NCI-H748 treated with DMSO at 0.1 percent for 48 hours (cell line): Measurements from ENCODE around the gene TRIM49B.
"Not testable (repeated sequence)": the region's sequence is repeated elsewhere in the genome, so short reads cannot be mapped to it uniquely, and the experiment has no call there.

Source experiments
- DNase-seq: peaks from one replicate; lab custom pipeline; 2025; lab: John Stamatoyannopoulos, UW

TRIM49B gene

GRCh38 chr11:49028523-49028922 is at the start of gene TRIM49B:
Gene TRIM49B, plus strand, starts transcription at chr11:49028823. Its CDS starts 2,777 bp downstream, at chr11:49031600.
- not testable (repeated sequence) for DNase-seq

- DNase-seq = not testable (repeated sequence)
These were observed 44.8 kb upstream of the TRIM49B start, which contains the start of gene TRIM51G for GRCh38 chr11:48983785-48984184. Gene TRIM51G, minus strand, starts transcription at chr11:48983885. Its CDS starts 2,190 bp downstream, at chr11:48981695.

DNA sequence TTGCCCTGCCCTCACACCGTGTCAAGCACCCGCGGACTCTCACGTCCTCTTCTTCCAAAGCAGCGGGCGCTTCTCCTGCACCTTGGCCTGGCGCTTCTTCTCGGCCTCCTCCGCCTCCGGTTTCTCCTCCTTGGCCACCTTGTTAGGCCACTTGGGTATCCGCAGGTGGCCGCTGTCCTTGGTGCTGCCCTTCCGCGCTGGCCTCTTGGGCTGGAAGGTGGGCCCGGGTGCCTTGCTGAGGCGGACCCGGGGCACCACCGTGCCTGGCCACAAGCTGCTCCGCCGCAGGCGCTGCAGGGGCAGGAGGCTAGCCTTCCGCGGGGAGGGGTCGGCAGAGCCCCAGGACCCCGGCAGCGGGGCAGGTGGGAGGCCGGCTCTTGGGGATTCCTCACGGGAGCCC is 19.6 kb downstream of the TRIM49B start:
- DNase-seq = not testable (repeated sequence)

- not testable (repeated sequence) for DNase-seq
These were observed 21.2 kb downstream of the TRIM49B start for GRCh38 chr11:49049821-49050220.

DNA sequence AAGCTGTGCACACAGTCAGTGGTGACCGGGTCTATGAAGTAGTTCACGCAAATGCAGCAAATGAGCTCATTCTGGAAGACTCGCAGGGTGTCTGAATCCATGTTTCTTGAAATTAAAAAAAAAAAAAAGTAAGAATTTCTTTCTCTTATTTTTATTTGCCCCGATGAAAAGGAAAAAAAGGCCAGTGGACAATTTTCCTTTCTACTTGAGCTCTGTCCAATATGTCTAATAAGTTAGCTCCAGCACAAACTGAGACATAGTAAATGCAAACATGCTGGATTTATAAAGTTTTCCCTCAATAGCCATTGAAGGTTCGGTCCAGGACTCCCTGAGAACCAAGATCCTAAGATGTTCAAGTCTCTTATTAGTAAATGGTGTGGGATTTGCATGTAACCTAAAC is 30.4 kb downstream of the TRIM49B start, which contains the start of gene TRIM64C:
Gene TRIM64C (minus strand): TSS at position 101 of the 400 bp plus-strand sequence. CDS start 0 bp downstream, at position 101.
- DNase-seq = not testable (repeated sequence)

- DNase-seq = not testable (repeated sequence)
These were observed 41.3 kb downstream of the TRIM49B start for GRCh38 chr11:49069897-49070296.
